GM21717 (cell line): ENCODE results near the gene POLN.
"Not testable (repeated sequence)": the region's sequence is repeated elsewhere in the genome, so short reads cannot be mapped to it uniquely, and the experiment has no call there.

Experiments
- ATAC-seq: cut with Tn5 transposase; IDR thresholded peaks from one replicate; pipeline ENCODE4 v1.9.1; 2021; ENCODE audit warnings: mild to moderate bottlenecking, moderate library complexity; ENCODE audit not compliant: unreplicated experiment

The POLN gene

DNA sequence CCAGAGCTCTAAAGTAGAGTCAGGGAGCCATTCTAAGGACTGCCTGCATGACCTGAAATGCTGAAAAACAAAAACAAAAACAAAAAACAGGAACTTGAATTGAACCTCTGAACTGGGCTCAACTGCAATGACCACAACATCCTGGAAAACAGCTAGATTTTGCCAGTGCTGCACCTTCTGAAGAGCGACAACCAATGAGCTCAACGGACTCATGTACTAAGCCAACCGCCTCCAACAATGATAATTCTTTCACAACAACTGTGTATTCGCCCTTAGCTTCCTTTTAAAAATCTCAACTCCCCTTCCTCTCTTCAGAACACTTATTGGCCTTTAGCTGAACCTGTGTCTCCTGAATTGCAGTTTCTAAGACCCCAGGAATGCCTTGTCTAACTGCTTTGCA, 69.8 kb downstream of the POLN start:
- ATAC-seq: no peak

DNA sequence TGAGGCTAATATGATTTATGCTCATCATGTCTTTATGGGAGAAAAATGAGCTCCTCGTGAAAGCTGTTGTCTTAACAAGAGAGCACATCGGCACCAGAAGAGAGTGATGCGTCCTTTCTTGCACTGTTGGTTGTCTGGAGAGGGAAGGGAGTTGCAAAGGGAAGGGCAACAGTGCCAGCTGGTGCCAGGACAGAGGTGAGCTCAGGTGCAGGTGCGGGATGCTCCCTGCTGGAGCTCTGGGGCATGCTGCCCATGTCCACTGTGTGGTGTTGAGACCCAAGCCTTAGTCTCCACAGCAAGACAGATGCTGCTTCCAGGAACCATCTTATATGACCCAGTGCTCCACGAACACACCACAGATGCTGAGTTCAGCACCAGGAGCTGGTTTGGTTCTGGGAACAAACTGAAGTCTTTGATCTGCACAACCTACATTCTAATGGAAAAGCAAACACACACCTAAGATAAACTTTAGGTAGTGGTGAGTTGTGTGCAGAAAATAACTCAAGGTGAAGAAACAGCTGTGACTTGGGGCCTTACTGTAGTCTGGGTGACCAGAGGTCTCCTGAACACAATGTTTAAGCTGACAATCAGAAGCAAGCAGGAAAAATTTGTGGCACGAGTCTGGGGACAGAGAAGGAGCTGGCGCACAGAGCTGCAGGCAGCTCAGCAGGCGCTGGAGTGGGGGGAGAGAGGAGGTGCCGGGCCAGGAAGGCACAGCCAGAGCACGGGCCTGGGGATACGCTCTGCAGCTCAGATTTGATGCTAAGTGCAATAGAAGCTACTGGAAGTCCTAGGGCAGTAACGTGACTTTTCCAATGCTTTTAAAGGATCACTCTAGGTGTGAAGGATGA, 73.2 kb downstream of the POLN start:
- no peak for ATAC-seq

DNA sequence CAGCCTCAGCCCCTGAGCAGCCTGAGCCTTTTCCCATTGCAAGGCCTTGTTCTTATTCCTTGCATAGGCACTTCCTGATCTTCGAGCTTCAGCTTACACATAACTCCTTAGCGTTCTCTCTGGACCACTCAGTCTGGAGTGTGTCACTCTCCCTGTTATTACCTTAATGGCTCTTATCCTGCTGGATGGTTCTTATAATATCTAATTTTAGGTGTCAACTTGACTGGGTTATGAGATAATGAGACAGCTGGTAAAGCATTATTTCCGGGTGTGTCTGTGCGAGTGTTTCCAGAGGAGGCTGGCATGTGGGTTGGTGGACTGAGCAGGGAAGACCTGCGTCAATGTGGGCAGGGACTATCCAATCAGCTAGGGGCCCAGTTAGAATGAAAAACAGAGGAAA, 75.7 kb downstream of the POLN start:
- no peak for ATAC-seq

DNA sequence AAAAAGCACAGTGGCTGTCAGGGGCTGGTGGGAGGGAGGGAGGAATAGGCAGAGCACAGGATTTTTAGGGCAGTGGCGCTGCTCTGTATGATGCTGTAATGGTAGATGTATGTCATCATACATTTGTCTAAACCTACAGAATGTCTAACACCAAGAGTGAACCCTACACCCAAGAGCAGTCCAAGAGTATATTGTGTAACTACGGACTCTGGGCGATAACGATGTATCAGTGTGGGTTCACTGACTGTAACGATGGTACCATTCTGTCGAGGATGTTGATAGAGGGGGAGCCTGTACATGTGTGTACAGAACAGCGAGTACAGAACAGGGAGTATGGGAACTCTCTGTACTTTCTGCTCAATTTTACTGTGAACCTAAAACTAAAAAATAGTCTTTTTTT, 76.5 kb downstream of the POLN start:
- ATAC-seq: no peak

DNA sequence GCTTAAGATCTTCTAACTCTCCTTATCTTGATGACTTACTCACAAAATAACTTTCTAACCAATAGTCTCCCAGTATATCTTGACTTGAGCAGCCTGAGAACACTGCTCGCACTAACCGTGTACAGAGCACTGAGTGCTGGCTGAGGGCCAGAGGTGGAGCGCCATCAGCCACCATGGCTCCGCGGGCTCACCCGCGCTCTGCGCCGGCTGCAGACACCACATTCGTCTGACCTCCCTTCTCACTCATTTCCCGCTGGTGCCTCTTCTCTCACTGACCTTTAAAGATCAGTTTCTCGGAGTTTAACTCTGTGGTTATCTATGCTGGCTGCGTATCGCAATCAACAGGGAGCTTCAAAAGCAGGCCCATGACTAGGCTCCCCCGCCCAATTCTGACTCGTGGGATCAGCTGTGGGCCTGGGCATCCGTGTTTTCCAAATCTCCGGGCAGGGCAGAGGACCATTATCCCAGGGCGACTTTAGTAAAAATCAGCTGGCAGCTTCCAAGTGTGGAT, 78.6 kb downstream of the POLN start:
- ATAC-seq: no peak

DNA sequence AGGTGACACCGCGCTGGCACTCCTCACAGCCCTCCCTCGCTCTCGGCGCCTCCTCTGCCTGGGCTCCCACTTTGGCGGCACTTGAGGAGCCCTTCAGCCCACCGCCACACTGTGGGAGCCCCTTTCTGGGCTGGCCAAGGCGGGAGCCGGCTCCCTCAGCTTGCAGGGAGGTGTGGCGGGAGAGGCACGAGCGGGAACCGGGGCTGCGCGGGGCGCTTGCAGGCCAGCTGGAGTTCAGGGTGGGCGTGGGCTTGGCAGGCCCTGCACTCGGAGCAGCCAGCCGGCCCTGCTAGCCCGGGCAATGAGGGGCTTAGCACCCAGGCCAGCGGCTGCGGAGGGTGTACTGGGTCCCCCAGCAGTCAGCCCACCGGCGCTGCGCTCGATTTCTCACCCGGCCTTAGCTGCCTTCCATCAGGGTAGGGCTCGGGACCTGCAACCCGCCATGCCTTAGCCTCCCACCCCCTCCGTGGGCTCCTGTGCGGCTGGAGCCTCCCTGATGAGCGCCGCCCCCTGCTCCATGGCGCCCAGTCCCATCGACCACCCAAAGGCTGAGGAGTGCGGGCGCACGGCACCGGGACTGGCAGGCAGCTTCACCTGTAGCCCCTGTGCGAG, 80.7 kb downstream of the POLN start:
- not testable (repeated sequence) for ATAC-seq

DNA sequence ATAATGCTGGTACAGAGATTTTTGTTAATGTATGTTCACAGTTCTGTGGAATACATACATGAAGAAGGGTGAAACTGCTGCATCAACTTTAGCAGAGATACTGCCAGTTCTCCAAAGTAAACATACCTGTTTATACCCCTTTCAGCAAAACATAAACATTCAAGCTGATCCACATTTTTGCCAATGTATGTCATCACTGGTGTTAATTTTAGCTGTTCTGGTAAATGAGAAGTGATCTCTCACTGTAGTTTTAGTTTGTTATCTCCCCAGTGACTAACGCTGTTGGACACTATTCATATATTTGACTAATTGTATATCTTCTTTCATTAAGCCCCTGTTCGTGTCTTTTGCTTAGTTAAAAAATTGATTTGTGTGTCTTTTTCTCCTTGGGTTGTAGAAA, 82.0 kb downstream of the POLN start:
- ATAC-seq: no peak

DNA sequence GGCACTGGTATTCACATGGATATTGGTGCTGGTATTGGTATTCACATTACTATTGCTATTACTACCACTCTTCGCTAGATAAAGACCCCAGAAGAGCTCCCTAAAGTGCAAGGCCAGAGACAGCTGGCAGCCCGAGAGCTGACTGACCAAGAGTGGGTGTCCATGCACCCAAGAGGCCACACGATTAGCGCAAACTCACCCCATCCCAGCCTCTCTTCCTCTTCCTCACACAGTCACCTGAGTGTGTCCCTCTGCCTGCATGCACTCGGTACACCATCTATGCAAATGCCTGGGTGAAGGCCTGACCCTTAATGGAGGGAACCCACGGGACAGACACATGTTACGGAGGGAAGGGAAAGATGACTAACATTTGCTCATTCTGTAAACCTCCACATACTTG, 86.7 kb downstream of the POLN start:
- no peak for ATAC-seq

DNA sequence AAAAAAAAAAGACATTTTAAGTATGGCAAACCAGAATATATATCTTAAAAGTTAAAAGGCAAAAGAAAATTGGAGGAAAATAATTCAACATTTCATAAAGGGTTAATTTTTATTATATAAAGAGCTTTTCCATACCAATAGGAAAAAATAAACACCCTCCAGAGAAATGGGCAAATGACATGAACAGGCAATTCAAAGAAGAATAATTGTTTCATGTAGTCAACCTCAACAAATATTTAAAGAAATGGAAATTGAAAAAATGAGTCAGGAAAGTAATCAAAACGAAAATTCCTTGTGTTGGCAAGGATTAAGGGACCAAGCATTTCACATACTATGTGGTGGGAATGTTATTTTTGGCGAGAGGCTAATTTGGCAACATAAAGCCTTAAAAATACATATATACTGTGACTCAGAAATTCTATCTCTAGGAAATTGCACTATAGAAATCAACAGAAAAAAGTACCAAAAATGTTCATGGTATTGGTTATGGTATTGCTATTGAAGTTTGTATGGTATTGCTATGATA, 87.6 kb downstream of the POLN start:
- no peak for ATAC-seq

DNA sequence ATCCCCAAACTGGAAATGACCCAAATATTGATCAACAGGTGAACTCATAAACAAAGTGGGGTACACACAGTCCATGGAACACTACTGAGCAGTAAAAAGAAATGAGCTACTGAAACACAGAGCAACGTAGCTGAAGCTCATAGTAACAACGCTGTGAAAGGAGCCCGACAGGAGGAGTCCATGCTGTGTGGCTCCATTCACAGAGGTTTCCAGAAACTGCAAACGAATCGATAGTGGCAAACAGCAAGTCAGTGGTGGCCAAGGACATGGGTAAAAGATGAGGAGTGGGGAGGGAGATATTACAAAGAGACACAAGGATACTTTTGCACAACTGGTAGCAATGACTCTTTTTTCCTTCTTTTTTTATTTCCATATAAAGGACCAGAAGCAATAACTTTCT, 90.4 kb downstream of the POLN start:
- no peak for ATAC-seq

DNA sequence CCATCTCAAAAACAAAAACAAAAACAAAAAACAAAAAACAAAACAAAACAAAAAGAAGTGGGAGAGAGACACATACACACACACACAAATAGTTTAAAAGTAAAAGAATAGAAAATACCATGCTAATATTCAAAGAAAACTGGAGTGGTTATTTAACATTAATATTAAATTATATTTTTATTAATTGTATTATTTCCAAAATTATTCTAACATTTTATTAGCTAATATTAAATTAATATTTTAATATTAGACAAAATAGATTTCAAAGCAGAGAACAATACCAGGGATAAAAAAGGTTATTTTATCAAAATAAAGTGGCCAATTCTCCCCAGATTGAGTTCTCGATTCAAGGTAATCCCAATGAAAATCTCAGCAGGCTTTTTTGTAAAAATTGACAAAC, 91.8 kb downstream of the POLN start:
- no peak for ATAC-seq

DNA sequence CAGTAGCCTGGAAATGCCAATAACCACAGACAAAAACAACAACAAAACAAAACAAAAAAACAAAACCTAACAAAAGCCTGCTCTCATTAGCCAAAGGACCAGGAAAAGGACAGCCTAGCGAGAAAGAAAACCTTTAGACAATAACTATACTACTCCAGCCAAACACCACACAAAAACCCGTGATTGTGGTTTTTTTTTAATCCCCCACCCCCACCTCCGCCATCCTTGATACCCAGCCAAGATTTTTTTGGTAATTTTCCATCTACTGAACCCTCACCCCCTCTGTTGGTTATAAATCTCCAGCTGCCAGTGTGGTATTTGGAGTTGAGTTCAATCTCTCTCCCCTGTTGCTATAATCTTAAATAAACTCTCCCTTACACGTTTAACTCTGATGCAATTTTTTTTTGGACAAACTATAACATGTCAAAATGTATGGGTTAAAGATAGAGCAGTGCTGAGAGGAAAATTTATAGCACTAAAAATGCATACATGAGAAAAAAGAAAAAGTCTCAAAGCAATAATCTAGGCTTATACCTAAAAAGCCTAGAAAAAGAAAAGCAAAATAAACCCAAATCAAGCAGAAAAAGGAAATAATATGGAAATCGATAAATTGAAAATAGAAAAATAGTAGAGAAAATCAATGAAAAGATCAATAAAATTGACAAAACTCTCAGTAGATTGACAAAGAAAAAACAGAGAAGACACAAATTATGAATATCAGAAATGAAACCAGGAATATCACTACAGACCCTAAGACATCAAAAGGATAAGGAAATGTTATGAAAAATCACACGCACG, 99.1 kb downstream of the POLN start:
- no peak for ATAC-seq

DNA sequence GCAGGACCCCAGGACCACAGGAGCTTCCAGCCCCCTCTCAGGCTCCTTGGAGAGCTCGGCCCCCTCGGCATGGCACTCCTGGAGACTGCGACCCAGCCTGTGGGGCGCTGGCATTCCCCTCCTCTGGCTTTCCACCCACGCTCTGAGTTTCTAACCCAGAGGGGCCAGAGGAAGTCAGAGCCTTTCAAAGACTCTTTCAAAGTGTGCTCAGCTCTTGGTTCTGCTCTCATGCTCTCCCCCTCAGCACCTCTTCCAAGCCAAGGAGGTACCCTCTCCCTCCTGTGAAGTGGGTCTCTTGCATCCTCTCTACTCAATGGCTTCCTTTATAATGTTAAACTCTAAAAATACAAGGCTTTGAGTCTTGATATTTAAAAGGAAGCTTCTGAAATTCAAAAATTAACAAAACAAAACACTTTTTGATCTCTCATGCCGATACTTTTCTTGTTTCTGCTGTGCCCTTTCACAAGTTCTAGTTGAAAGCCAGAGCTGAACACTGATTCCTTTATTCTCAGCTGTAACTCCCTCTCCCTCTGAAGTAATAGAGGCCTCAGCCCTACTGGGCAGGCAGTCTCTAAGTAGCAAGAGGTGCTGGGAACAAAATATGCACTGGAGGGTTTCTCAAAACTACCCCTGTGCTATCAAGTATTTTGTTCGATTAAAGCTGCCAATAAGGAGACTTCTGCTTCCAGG, 100.0 kb downstream of the POLN start:
- no peak for ATAC-seq

DNA sequence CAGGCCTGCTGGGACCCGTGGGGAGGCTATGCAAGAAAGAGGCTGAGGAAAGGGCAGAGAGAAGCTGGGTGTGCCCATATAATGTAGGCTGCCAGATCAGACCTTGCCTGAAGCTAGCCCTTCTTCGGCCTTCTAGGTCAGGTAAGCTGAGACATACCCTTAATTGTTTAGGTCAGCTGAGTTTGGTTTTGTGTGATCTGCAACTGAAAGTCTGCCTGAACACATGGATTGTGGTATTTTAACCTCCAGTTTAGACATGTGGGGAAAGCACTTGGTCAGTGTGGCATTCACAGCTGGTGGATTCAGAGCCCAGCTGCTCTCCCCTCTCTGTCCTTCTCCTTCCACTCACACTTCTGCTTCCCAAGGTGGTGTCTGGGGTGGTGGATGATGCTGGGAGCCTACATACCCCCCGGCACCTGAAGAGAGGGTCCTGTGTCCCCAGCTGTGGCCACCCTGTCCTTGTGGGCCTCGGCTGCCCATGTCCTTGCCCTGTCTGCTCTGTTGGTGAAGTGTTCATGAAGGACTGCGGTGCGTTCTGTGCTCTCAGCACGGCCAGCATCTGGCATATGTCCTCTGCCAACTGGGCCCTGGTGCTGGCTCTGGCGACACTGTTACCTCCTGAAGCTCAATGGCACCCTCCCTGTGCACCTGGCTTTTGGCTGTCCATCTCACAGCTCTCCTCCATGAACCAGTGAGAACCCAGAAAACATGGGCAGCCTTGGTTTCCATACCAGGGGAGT, 100.7 kb downstream of the POLN start:
- ATAC-seq: no peak

DNA sequence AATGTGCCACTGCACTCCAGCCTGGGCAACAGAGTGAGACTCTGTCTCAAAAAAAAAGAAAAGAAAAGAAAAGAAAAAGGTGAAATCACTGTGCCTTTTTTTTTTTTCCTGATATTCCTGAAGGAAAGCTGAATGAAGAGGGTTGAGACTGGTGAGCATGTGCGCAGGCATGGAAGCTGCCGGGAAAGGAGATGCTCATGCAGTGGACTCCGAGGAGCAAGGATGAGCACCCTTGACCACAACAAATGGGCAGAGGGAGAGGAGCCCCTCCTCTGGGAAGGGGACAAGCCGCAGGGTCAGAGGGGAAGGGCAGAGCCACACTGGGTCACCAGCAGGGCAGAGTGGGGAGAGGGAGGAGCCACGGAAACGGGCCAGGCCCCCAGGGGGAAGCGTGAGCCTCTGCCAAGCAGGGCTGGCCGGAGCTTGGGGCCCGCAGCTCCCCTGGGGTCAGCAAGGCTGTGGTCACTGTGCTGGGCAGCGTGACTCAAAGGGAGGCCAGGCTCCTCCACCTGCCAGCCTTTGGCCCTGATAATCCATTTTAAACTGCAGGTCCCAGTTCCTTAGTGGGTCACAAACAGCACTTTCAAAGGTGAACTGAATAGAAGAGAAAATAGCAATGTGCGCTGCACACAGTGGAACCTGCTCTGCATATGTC, 102.9 kb downstream of the POLN start:
- ATAC-seq: no peak

DNA sequence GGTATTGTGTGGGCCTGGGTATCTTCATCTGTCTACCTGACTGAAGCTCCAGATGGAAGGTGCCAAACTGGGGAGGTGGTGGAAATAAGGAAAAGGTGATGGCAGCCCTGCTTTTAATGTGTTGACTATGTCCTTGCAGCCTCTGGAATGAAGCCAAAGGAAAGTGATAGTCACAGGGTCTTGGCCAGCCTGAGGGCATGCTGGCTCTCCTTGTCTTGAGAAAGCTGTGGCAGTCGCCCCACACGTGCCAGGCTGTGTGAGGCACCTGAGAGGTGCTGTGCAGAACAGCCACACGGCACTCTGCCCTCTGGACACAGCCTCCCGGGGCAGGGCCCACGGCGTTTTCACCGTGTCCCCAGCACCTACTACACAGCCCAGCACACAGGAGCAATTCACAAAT, 105.2 kb downstream of the POLN start:
- no peak for ATAC-seq

DNA sequence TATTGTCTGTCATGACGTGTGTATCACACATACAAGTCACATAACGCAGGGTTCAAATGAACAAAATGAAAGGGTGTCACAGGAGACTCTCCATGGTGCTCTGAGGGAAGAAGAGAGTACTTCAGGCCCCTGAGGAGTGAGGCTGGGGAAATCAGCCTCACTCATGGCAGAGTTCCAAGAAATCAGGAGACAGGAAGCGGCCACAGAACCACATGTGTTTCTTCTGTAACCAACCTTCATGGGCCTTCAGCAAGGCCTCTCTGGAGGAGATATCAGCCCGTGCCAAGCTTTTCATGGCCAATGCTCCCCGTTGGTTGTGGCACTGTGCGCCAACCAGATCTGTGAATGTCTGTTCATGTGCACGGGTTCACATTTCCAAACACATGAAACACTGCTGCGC, 106.8 kb downstream of the POLN start:
- ATAC-seq: no peak

DNA sequence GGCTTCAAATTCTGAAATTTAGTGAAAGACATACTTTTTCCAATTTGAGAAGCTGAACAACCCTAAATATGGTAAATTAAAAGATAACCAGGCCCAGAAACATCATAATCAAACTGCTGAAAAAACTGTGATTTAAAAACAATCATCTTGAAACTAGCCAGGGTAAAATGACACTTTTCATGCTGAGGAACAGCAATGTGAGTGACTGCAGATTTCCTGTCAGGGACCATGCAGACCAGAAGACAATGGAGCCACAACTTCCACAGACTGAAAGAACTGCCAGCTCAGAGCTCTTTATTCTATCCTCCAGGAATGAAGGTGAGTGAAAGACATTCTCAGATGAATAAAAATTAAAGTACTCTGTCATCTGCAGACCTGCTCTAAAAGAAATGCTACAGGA, 109.5 kb downstream of the POLN start:
- ATAC-seq: no peak

DNA sequence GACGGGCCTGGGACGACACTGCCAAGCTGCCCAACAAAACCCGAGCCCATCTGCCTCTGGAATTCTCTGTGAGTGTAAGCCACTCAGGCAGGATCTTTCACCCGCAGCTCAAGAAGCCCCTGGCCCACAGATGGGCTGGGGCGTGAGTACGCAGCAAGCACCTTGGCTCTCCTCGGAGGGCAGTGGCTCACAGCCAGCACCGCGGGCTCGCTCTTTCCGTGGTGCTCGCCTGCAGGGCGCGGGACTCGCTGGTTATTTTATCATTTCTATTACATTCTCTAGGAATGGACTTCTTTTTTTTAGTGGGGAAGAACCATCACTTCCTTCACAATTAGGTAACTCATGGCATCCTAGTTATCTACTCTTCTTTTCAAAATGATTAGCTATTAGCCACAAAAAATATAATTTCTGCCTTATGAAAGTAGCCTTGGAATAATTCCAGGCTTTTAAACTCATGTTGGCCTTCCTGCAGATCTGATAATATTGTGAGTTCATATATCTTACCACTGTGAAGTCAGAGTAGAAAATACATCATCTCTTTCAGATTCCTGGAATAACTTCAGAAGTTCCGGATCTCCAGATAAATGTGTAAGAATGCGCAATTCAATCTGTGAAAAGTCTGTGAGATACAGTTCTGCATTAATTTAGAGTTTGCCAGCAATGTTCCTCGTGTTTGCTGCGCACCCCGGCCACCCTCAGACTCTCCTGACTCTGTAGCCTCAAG, 114.2 kb downstream of the POLN start:
- no peak for ATAC-seq
